SK-N-SH (cell line): Measurements from ENCODE around the gene TDRD9. TPM values are rescaled to one million over a fixed set of nuclear protein-coding genes. Genes with fewer than 3 reads are reported as not detected.

Experiments
- CTCF ChIA-PET: fragments of 300-600, 350-600 bp; formaldehyde crosslinking; extraction: SDS; loops from one replicate; lab custom pipeline; 2021; lab: Yijun Ruan, JAX
- POLR2A ChIA-PET: fragments of 350-600 bp; sonication (Branson Sonifier 250); formaldehyde crosslinking; extraction: SDS; loops from one replicate; lab custom pipeline; 2020; ENCODE audit warnings: antibody characterized with exemption, inconsistent platforms; lab: Yijun Ruan, JAX
- DNase-seq: peaks from one replicate; pipeline ENCODE4 v3.0.0; 2012
- H2AFZ ChIP-seq: fragments of 200-600 bp; sonication (generic); 2 replicates; pipeline ENCODE4 v1.8.1; 2016; ENCODE audit warnings: antibody characterized with exemption, mild to moderate bottlenecking, low read depth
- H3F3A ChIP-seq: fragments of 200-600 bp; sonication (generic); replicated peaks from 2 replicates; pipeline ENCODE3; 2016; ENCODE audit warnings: antibody characterized with exemption, mild to moderate bottlenecking; ENCODE audit not compliant: insufficient read depth
- H3K27ac ChIP-seq, 2 experiments: fragments of 200-500 bp in 1 of 2; fragments of 200-600 bp in 1 of 2; sonication (Bioruptor generic) in 1 of 2; sonication (generic), shearing (Covaris generic) in 1 of 2; 2 replicates each; pipeline versions ENCODE4 v1.5.1 to v1.6.1; 2014 to 2016; ENCODE audit warnings: low read depth in 2 of 2, inconsistent platforms in 1 of 2, low read length in 1 of 2, mild to moderate bottlenecking in 1 of 2, mixed read lengths in 1 of 2
- H3K27me3 ChIP-seq: fragments of 200-600 bp; sonication (generic), shearing (Covaris generic); 2 replicates; pipeline ENCODE4 v1.6.1; 2016; ENCODE audit warnings: mixed run types; ENCODE audit not compliant: insufficient read depth
- H3K36me3 ChIP-seq, 2 experiments: fragments of 200-500 bp in 1 of 2; fragments of 200-600 bp in 1 of 2; sonication (Bioruptor generic) in 1 of 2; sonication (generic) in 1 of 2; replicated peaks in 1 of 2; 2 replicates each; pipeline versions ENCODE3 to v1.5.1; 2014 to 2016; ENCODE audit warnings: low read length in 1 of 2, mild to moderate bottlenecking in 1 of 2; ENCODE audit not compliant: insufficient read depth in 2 of 2, control insufficient read depth in 1 of 2
- H3K4me1 ChIP-seq, 2 experiments: fragments of 200-500 bp in 1 of 2; fragments of 200-600 bp in 1 of 2; sonication (Bioruptor generic) in 1 of 2; sonication (generic), shearing (Covaris generic) in 1 of 2; 2 replicates each; pipeline versions ENCODE4 v1.5.1 to v1.6.1; 2014 to 2016; ENCODE audit warnings: low read depth in 1 of 2, low read length in 1 of 2, mixed run types in 1 of 2; ENCODE audit not compliant: insufficient read depth in 2 of 2, control insufficient read depth in 1 of 2
- H3K4me2 ChIP-seq: fragments of 200-600 bp; sonication (generic), shearing (Covaris generic); 2 replicates; pipeline ENCODE4 v1.6.1; 2017; ENCODE audit warnings: mixed run types
- H3K4me3 ChIP-seq, 2 experiments: fragments of 200-500 bp in 1 of 2; fragments of 200-600 bp in 1 of 2; sonication (Bioruptor generic) in 1 of 2; sonication (generic), shearing (Covaris generic) in 1 of 2; 2 replicates each; pipeline versions ENCODE4 v1.5.1 to v1.8.1; 2014 to 2016; ENCODE audit warnings: low read depth in 2 of 2, inconsistent platforms in 1 of 2, low read length in 1 of 2, mild to moderate bottlenecking in 1 of 2, mixed read lengths in 1 of 2, moderate library complexity in 1 of 2
- H3K79me2 ChIP-seq: fragments of 200-600 bp; sonication (generic); 2 replicates; pipeline ENCODE4 v1.8.1; 2017; ENCODE audit warnings: mild to moderate bottlenecking; ENCODE audit not compliant: insufficient read depth
- H3K9ac ChIP-seq: fragments of 200-600 bp; sonication (generic); 2 replicates; pipeline ENCODE4 v1.6.1; 2017; ENCODE audit warnings: mixed run types
- H3K9me2 ChIP-seq: fragments of 200-600 bp; sonication (generic); 2 replicates; pipeline ENCODE4 v1.6.1; 2017; ENCODE audit warnings: mixed run types
- H3K9me3 ChIP-seq: fragments of 200-600 bp; sonication (generic); 2 replicates; pipeline ENCODE4 v1.6.1; 2017; ENCODE audit warnings: mixed run types, mild to moderate bottlenecking, moderate library complexity
- H4K20me1 ChIP-seq: fragments of 200-600 bp; sonication (generic); 2 replicates; pipeline ENCODE4 v1.6.1; 2017; ENCODE audit warnings: mild to moderate bottlenecking, mixed run types; ENCODE audit not compliant: insufficient read depth
- FOSL2 ChIP-seq: IDR thresholded peaks from 2 replicates; pipeline ENCODE4 v1.4.0; 2012; ENCODE audit warnings: low read depth, mild to moderate bottlenecking, moderate library complexity, borderline replicate concordance
- FOXJ3 ChIP-seq: sonication (generic); formaldehyde crosslinking; IDR thresholded peaks from 2 replicates; pipeline ENCODE4 v1.5.1; 2020; ENCODE audit warnings: mild to moderate bottlenecking, missing genetic modification reagents
- GABPA ChIP-seq: IDR thresholded peaks from 2 replicates; pipeline ENCODE4 v1.4.0; 2012; ENCODE audit warnings: low read depth, mild to moderate bottlenecking
- GATA2 ChIP-seq: sonication (generic); formaldehyde crosslinking; IDR thresholded peaks from 2 replicates; pipeline ENCODE4 v1.5.0; 2020; ENCODE audit warnings: mild to moderate bottlenecking, missing genetic modification reagents
- RCOR1 ChIP-seq: fragments of 150-350 bp; IDR thresholded peaks from 2 replicates; pipeline ENCODE4 v1.6.1; 2017; ENCODE audit warnings: antibody characterized with exemption, low read length
- RFX5 ChIP-seq: IDR thresholded peaks from 2 replicates; pipeline ENCODE4 v1.6.1; 2012; ENCODE audit warnings: mild to moderate bottlenecking, improper control_type of control experiment, low read length
- RXRA ChIP-seq: IDR thresholded peaks from 2 replicates; pipeline ENCODE4 v1.4.0; 2012; ENCODE audit warnings: low read depth, mild to moderate bottlenecking, borderline replicate concordance
- TAF1 ChIP-seq: IDR thresholded peaks from 2 replicates; pipeline ENCODE4 v1.6.1; 2012; ENCODE audit warnings: low read depth, mild to moderate bottlenecking, low read length, moderate library complexity, borderline replicate concordance
- YY1 ChIP-seq: IDR thresholded peaks from 2 replicates; pipeline ENCODE4 v1.4.0; 2012; ENCODE audit warnings: low read depth, mild to moderate bottlenecking
- WGBS: methylation state at CpG from one replicate; pipeline ENCODE4 v1.1.6; 2017; ENCODE audit warnings: low lambda C conversion rate; 5-methylcytosine and 5-hydroxymethylcytosine counted together
- polyA plus RNA-seq, 3 experiments: library from polyadenylated mRNA; depleted of rRNA; stranded (reverse); fragments of >200 nt; gene quantifications; 2 replicates each; pipeline ENCODE4 v1.2.3, GENCODE V29; 2012
- TF ChIP-seq, protein P1 (sequence below): IDR thresholded peaks from 2 replicates; pipeline ENCODE4; 2012
- TF ChIP-seq, protein P2 (sequence below): IDR thresholded peaks from 2 replicates; pipeline ENCODE4 v1.4.0; 2012; ENCODE audit warnings: low read depth, borderline replicate concordance
- TF ChIP-seq, protein P3 (sequence below): fragments of 200-600 bp; sonication (generic); IDR thresholded peaks from 2 replicates; pipeline ENCODE4 v1.6.1; 2017; ENCODE audit warnings: antibody characterized with exemption, mild to moderate bottlenecking, moderate library complexity
- TF ChIP-seq, protein P4 (sequence below): IDR thresholded peaks from 2 replicates; pipeline ENCODE4 v1.4.0; 2012; ENCODE audit warnings: low read depth, borderline replicate concordance

The TDRD9 gene
- polyA plus RNA-seq, 1 of the 3 experiments (the other 2 are of a cell fraction): not detected

DNA sequence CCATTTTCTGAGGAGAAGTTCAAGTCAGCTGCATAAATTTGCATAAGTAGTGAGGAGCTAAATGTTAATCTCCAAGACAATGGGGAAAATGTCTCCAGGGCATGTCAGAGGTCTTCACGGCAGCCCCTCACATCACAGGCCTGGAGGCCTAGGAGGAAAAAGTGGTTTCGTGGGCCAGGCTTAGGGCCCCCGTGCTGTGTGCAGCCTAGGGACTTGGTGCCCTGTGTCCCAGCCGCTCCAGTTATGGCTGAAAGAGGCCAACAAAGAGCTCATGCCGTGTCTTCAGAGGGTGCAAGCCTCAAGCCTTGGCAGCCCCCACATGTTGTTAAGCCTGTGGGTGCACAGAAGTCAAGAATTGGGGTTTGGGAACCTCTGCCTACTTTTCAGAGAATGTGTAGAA is 55.9 kb downstream of the TDRD9 start (continued):
- TF ChIP-seq, protein P1, sequence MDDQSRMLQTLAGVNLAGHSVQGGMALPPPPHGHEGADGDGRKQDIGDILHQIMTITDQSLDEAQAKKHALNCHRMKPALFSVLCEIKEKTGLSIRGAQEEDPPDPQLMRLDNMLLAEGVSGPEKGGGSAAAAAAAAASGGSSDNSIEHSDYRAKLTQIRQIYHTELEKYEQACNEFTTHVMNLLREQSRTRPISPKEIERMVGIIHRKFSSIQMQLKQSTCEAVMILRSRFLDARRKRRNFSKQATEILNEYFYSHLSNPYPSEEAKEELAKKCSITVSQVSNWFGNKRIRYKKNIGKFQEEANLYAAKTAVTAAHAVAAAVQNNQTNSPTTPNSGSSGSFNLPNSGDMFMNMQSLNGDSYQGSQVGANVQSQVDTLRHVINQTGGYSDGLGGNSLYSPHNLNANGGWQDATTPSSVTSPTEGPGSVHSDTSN: no peak
- TF ChIP-seq FOXJ3 (no peak), RCOR1 (no peak)
- TF ChIP-seq, all 33 proteins: peak for 0

DNA sequence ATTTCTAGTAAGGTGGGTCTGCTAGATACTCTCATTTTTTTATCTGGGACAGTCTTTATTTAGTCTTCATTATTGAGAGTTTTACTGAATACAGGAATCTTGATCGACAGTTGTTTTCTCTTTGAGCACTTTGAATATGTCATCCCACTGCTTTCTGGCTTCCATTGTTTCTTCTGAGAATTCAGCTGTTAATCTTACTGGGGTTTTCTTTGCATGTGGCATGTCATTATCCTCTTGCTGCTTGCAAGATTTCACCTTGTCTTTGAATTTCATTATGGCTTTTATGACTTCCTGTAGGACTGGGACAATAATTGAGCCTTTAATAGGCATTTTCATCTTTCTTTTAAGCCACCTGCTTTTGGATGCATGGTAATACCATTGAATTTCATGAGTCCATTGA is 60.8 kb downstream of the TDRD9 start:
- no peak for DNase-seq
- Histone ChIP-seq H3K4me3 (no peak overlapping the region), H3K9me2 (no peaks in the 10 kb centered on the region), H3K4me2 (no peak overlapping the region), H2AFZ (no peak overlapping the region), H3K79me2 (no peaks in the 10 kb centered on the region), H3K4me1 (no peaks in the 10 kb centered on the region), H3F3A (no peaks in the 10 kb centered on the region), H3K36me3 (no peaks in the 10 kb centered on the region), H3K27ac (no peak overlapping the region), H3K9me3 (no peaks in the 10 kb centered on the region), H4K20me1 (no peaks in the 10 kb centered on the region), H3K27me3 (no peaks in the 10 kb centered on the region; the same call in 1 of the 2 replicates), H3K9ac (no peak overlapping the region)
- ChIA-PET CTCF (interaction anchor here (0.8 to 1.1 kb wide), 2 partner anchors 8 to 88 kb away, joined by 3 to 4 read pairs; no protein-coding TSS in a partner anchor), POLR2A (no interaction called here)
- no peak for TF ChIP-seq RFX5
- 33% methylated on average over 1 of the region's 1 CpG for WGBS

DNA sequence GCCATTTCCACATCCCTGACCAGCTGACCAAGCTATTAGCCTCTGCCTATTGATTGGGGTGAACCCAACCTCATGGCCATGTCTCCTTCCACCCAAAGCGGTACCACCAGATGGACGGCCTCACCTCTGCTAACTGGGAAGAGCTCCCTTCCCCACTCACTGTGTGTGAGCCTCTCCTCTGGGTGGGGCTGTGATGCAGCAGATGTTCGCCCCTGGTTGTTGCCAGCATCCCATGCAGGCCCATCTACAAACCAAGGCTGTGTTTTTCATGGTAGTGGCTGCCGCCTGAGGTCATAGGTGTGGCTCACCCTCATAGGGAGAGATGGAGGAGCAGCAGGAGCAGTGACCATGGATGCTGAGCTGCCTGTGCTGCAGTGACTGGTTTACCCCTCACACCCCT is 61.7 kb downstream of the TDRD9 start:
- Histone ChIP-seq H3K4me2 (no peak overlapping the region), H3K9me3 (no peaks in the 10 kb centered on the region), H3F3A (no peaks in the 10 kb centered on the region), H3K27ac (no peak overlapping the region), H3K4me3 (no peak overlapping the region), H3K36me3 (no peaks in the 10 kb centered on the region), H3K27me3 (no peaks in the 10 kb centered on the region; the same call in 1 of the 2 replicates), H3K79me2 (no peaks in the 10 kb centered on the region), H2AFZ (no peak overlapping the region), H3K4me1 (no peaks in the 10 kb centered on the region), H3K9ac (no peak overlapping the region), H3K9me2 (no peaks in the 10 kb centered on the region), H4K20me1 (no peaks in the 10 kb centered on the region)
- no peak for TF ChIP-seq RXRA
- TF ChIP-seq FOSL2: no peak
- ChIA-PET CTCF (interaction anchor here (0.6 to 1.3 kb wide), 3 partner anchors 33 to 89 kb away, joined by 3 read pairs; no protein-coding TSS in a partner anchor), POLR2A (no interaction called here)
- 67% methylated on average over 3 of the region's 4 CpGs for WGBS
- DNase-seq: no peak

DNA sequence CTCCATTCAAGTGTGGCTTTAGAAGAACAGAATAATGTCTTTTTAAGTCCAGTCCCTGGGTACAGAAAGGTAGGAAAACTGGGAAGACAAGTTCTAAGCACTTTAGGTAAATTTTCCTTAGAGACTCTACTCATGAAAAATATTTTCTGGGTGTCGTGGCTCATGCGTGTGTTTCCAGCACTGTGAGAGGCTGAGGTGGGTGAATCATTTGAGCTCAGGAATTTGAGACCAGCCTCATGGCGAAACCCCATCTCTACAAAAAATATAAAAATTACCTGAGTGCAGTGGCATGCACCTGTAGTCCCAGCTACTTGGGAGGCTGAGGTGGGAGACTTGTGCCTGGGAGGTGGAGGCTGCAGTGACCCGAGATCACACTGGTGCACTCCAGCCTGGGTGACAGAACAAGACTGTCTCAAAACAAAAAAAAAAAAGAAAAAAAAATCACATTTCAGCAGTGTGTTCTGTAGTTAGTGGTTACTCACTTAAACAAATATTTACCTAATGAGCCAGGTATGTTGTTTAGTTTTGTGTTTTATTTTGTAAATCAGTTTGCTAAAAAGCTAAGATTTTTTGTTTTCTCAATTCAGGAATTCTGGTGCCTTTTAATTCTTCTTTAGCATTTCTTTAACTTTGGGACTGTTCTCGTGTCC is 66.4 kb downstream of the TDRD9 start:
- Histone ChIP-seq H3K9me2 (no peaks in the 10 kb centered on the region), H3K79me2 (no peaks in the 10 kb centered on the region), H3K9ac (no peak overlapping the region), H3K4me3 (no peak overlapping the region), H2AFZ (no peak overlapping the region), H3K4me2 (no peak overlapping the region), H4K20me1 (no peaks in the 10 kb centered on the region), H3K27ac (no peak overlapping the region), H3K4me1 (no peaks in the 10 kb centered on the region), H3F3A (no peaks in the 10 kb centered on the region), H3K9me3 (no peaks in the 10 kb centered on the region), H3K27me3 (peaks cover 12% of the 10 kb centered on the region), H3K36me3 (no peaks in the 10 kb centered on the region)
- TF ChIP-seq YY1 (no peak), RCOR1 (no peak), GABPA (no peak), RXRA (no peak), GATA2 (CRISPR knock-in tag) (no peak), TAF1 (no peak)
- TF ChIP-seq, protein P2, sequence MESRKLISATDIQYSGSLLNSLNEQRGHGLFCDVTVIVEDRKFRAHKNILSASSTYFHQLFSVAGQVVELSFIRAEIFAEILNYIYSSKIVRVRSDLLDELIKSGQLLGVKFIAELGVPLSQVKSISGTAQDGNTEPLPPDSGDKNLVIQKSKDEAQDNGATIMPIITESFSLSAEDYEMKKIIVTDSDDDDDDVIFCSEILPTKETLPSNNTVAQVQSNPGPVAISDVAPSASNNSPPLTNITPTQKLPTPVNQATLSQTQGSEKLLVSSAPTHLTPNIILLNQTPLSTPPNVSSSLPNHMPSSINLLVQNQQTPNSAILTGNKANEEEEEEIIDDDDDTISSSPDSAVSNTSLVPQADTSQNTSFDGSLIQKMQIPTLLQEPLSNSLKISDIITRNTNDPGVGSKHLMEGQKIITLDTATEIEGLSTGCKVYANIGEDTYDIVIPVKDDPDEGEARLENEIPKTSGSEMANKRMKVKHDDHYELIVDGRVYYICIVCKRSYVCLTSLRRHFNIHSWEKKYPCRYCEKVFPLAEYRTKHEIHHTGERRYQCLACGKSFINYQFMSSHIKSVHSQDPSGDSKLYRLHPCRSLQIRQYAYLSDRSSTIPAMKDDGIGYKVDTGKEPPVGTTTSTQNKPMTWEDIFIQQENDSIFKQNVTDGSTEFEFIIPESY: no peak
- TF ChIP-seq, protein P3, sequence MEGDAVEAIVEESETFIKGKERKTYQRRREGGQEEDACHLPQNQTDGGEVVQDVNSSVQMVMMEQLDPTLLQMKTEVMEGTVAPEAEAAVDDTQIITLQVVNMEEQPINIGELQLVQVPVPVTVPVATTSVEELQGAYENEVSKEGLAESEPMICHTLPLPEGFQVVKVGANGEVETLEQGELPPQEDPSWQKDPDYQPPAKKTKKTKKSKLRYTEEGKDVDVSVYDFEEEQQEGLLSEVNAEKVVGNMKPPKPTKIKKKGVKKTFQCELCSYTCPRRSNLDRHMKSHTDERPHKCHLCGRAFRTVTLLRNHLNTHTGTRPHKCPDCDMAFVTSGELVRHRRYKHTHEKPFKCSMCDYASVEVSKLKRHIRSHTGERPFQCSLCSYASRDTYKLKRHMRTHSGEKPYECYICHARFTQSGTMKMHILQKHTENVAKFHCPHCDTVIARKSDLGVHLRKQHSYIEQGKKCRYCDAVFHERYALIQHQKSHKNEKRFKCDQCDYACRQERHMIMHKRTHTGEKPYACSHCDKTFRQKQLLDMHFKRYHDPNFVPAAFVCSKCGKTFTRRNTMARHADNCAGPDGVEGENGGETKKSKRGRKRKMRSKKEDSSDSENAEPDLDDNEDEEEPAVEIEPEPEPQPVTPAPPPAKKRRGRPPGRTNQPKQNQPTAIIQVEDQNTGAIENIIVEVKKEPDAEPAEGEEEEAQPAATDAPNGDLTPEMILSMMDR: no peak
- TF ChIP-seq, protein P4, sequence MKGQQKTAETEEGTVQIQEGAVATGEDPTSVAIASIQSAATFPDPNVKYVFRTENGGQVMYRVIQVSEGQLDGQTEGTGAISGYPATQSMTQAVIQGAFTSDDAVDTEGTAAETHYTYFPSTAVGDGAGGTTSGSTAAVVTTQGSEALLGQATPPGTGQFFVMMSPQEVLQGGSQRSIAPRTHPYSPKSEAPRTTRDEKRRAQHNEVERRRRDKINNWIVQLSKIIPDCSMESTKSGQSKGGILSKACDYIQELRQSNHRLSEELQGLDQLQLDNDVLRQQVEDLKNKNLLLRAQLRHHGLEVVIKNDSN: no peak
- no peak for DNase-seq
- POLR2A ChIA-PET: no interaction called here
- WGBS: 33% methylated on average over 5 of the region's 5 CpGs
- CTCF ChIA-PET: interaction anchor here (1.2 to 1.8 kb wide), 3 partner anchors 15 to 100 kb away, joined by 3 to 4 read pairs (median 4); no protein-coding TSS in a partner anchor
